Measurements from ENCODE around the gene E2F4. TPM values are rescaled to one million over a fixed set of nuclear protein-coding genes. Genes with fewer than 3 reads are reported as not detected.
A peak's percentile ranks its signal among the peaks of the same experiment; 100 is the strongest.

Gene E2F4
- total RNA-seq, 3 donors from 2014 or later, result 70.5 to 77.4 (median 72.9) TPM

DNA sequence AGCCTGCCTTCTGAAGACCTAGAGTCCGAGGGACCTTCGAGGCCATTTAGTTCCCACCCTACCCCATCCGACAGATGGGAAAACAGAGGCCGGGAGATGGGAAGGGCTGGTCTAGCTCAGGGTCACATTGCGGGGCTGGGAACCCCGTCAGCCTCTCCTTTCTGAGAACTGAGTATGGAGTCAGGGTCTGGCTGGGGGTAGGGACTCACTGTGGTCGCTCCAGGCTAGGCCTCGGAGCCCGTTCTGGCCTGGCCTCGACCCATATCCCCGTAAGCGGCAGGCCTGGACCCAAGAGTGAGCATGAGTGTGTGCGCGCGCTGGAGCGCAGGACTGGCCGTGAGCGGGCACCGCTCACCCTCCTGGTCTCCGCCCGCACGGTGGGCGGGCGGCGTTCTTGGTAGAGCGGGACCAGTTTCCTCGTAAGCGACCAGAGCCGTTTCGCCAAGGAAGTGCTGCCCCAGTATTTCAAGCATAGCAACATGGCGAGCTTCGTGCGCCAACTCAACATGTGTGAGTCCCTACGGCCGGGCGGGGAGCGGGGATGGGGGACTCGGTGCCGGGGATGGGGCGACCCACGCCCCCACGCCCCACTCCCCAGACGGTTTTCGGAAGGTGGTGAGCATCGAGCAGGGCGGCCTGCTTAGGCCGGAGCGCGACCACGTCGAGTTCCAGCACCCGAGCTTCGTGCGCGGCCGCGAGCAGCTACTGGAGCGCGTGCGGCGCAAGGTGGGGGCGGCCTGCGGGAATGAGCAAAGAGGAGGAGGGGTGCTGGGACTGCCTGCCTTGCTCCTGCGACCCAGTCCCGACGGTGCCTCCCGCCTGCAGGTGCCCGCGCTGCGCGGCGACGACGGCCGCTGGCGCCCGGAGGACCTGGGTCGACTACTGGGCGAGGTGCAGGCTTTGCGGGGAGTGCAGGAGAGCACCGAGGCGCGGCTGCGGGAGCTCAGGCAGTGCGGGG, 26.6 kb upstream of the E2F4 start:
- TF ChIP-seq, protein P1, sequence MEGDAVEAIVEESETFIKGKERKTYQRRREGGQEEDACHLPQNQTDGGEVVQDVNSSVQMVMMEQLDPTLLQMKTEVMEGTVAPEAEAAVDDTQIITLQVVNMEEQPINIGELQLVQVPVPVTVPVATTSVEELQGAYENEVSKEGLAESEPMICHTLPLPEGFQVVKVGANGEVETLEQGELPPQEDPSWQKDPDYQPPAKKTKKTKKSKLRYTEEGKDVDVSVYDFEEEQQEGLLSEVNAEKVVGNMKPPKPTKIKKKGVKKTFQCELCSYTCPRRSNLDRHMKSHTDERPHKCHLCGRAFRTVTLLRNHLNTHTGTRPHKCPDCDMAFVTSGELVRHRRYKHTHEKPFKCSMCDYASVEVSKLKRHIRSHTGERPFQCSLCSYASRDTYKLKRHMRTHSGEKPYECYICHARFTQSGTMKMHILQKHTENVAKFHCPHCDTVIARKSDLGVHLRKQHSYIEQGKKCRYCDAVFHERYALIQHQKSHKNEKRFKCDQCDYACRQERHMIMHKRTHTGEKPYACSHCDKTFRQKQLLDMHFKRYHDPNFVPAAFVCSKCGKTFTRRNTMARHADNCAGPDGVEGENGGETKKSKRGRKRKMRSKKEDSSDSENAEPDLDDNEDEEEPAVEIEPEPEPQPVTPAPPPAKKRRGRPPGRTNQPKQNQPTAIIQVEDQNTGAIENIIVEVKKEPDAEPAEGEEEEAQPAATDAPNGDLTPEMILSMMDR (IDR thresholded peaks at IDR 0.05), result no peak
- Histone ChIP-seq H3K4me1 (ENCODE audit: low read depth) (peaks cover 57% of the 10 kb centered on the region), H3K36me3 (ENCODE audit: low read depth) (no peaks in the 10 kb centered on the region), H3K4me3 (no peak overlapping the region), H3K9me3 (no peaks in the 10 kb centered on the region)
- intact Hi-C loops (cut with DNase I, micrococcal nuclease), result no loop called here
- no peak for DNase-seq
- ATAC-seq, result peak; percentile 2

DNA sequence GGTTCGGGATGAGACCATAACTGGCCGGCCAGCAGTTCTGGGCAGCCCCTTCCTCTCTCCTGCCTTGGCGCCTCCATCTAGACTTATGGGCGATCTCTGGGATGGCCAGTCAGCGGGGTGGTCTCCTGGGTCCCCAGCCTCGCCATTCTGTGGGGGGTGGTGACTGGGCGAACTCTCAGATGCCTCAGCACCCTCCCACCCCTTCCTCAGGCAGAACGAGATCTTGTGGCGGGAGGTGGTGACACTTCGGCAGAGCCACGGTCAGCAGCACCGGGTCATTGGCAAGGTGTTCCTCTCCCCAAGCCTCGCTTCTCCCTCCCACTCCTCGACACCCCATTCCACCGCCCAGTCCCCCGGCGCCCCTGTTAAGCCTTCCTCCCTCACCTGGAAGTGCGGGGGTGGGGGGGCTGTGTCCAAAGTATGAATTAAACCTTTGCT, 25.8 kb upstream of the E2F4 start:
- Histone ChIP-seq H3K4me3 (no peak overlapping the region), H3K36me3 (ENCODE audit: low read depth) (no peaks in the 10 kb centered on the region), H3K4me1 (ENCODE audit: low read depth) (peaks cover 61% of the 10 kb centered on the region), H3K9me3 (no peaks in the 10 kb centered on the region)
- intact Hi-C loops (cut with DNase I, micrococcal nuclease), result no loop called here
- DNase-seq (no peak), ATAC-seq (no peak)
- TF ChIP-seq, protein P1 (IDR thresholded peaks at IDR 0.05), result no peak

DNA sequence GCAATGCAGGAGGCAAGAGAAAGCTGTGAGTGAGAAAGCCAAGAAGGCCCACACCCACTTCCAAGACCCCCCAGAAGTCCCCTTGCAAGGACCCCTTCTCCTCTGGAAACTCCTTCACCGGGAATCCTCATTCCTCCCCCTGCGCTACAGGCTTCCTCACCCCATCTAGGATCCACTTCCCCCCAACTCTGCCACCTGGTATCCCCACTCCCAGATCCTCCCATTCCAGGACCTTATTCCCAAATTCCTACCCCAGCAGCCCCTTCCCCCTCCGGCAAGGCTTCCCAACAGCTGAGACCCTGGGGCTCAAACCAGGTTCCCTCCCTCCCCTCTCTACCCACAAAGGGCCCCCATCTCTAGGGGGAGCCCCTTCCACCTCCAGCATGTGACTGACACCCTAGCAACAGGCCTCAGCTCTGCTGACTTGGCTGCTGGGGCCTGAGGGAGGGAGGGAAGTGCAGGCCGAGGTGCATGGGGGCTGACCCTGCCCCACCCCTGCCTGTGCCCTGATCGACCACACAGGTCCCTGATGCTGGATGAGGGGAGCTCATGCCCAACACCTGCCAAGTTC, 25.3 kb upstream of the E2F4 start:
- no peaks in the 10 kb centered on the region for H3K9me3 ChIP-seq
- H3K4me1 ChIP-seq (ENCODE audit: low read depth), result peaks cover 57% of the 10 kb centered on the region
- no peaks in the 10 kb centered on the region for H3K36me3 ChIP-seq (ENCODE audit: low read depth)
- ATAC-seq (no peak), DNase-seq (no peak)
- no peak overlapping the region for H3K4me3 ChIP-seq
- intact Hi-C loops (cut with DNase I, micrococcal nuclease), result no loop called here
- TF ChIP-seq, protein P1 (IDR thresholded peaks at IDR 0.05), result no peak

DNA sequence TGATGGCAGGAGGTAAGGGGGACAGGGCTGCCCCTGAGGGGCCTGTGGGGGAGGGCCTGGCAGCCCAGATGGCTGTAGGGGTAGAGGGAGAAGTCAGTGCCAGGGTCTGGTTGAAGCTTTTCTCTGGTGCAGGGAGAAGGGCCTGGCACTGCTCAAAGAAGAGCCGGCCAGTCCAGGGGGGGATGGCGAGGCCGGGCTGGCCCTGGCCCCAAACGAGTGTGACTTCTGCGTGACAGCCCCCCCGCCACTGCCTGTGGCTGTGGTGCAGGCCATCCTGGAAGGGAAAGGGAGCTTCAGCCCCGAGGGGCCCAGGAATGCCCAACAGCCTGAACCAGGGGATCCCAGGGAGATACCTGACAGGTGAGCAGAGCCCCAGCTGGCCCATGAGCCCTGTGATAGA, 24.4 kb upstream of the E2F4 start:
- no peak for DNase-seq
- H3K4me1 ChIP-seq (ENCODE audit: low read depth), result peaks cover 52% of the 10 kb centered on the region

DNA sequence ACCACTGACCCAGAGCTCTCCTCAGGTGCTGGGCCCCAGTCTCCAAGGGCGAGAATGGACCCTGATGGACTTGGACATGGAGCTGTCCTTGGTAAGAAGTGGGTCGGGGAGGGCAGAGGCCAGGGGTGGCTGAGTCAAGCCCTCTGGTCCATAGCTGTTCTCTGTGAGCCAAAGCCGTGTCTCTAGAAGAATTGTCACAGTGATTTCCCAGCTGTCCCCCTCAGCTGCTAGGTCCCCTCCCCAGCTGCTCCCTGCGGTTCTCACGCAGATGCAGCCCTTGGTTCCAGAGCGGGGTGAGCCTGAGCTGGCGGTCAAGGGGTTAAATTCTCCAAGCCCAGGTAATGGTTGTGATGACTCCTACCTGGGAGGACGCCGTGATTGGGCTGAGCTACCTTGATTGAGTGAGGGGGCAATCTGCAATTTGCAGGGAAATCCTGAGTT, 22.9 kb upstream of the E2F4 start:
- H3K4me1 ChIP-seq (ENCODE audit: low read depth), result peaks cover 46% of the 10 kb centered on the region
- intact Hi-C loops (cut with DNase I, micrococcal nuclease), result no loop called here
- no peak for ATAC-seq
- DNase-seq, result no peak
- TF ChIP-seq, protein P1 (IDR thresholded peaks at IDR 0.05), result no peak
- H3K4me3 ChIP-seq, result no peak overlapping the region
- no peaks in the 10 kb centered on the region for H3K36me3 ChIP-seq (ENCODE audit: low read depth)
- no peaks in the 10 kb centered on the region for H3K9me3 ChIP-seq

More for the DNA sequence above, 24.4 kb upstream of the E2F4 start:
- intact Hi-C loops (cut with DNase I, micrococcal nuclease), result no loop called here
- no peak for ATAC-seq
- Histone ChIP-seq H3K4me3 (no peak overlapping the region), H3K9me3 (no peaks in the 10 kb centered on the region), H3K36me3 (ENCODE audit: low read depth) (no peaks in the 10 kb centered on the region)
- TF ChIP-seq, protein P1 (IDR thresholded peaks at IDR 0.05), result no peak
